ENCODE results near the gene ANO4. TPM values are rescaled to one million over a fixed set of nuclear protein-coding genes. Genes with fewer than 3 reads are reported as not detected.

The ANO4 gene
- total RNA-seq, 3 donors from 2014 or later (not counting 1 experiment from before 2014, with no cell fraction given), result not detected

DNA sequence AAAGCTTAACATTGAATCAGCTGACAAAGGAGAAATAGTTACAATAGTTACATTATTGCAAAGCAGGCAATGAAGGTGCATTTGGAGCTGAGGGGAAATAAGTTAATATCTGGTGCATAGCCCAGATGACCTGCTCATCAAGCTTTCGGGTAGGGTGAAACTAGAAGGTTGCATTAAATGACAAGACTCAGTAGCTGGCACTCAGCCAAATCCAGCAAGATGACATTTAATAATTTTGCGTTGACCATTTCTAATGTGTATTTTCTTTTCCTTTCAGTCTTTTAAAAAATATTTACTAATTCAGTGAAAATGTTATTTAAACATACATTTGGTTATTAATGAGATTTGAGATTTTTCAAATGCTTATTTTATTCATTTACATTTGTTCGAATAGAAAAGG lies 226.9 kb downstream of the ANO4 start:
- intact Hi-C loops (cut with micrococcal nuclease), result no loop called here
- H3K27ac ChIP-seq (ENCODE audit: low read length), result no peak overlapping the region
- ATAC-seq (no peak), DNase-seq (no peak)
- H3K4me1 ChIP-seq (ENCODE audit: control insufficient read depth, insufficient read depth, low read length), result no peaks in the 10 kb centered on the region
- H3K27me3 ChIP-seq (ENCODE audit: control insufficient read depth, insufficient read depth, low read length), result no peaks in the 10 kb centered on the region
- TF ChIP-seq, protein P1, sequence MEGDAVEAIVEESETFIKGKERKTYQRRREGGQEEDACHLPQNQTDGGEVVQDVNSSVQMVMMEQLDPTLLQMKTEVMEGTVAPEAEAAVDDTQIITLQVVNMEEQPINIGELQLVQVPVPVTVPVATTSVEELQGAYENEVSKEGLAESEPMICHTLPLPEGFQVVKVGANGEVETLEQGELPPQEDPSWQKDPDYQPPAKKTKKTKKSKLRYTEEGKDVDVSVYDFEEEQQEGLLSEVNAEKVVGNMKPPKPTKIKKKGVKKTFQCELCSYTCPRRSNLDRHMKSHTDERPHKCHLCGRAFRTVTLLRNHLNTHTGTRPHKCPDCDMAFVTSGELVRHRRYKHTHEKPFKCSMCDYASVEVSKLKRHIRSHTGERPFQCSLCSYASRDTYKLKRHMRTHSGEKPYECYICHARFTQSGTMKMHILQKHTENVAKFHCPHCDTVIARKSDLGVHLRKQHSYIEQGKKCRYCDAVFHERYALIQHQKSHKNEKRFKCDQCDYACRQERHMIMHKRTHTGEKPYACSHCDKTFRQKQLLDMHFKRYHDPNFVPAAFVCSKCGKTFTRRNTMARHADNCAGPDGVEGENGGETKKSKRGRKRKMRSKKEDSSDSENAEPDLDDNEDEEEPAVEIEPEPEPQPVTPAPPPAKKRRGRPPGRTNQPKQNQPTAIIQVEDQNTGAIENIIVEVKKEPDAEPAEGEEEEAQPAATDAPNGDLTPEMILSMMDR (IDR thresholded peaks at IDR 0.05), result no peak
- Mint-ChIP-seq H3K36me3 (no peaks in the 10 kb centered on the region), H3K27ac (no peak overlapping the region), H3K27me3 (ENCODE audit: low read depth in 2 of 2) (no peaks in the 10 kb centered on the region), H3K4me1 (no peaks in the 10 kb centered on the region), H3K9me3 (peaks cover 10 to 11% of the 10 kb centered on the region in 2 donors), H3K4me3 (no peak overlapping the region)
- no peak overlapping the region for H3K4me3 ChIP-seq (ENCODE audit: low read length)
- WGBS (ENCODE audit: insufficient coverage), result 88% methylated on average over 1 of the region's 3 CpGs
- H3K9me3 ChIP-seq (ENCODE audit: control insufficient read depth, insufficient read depth, low read length), result peaks cover 2% of the 10 kb centered on the region
- H3K36me3 ChIP-seq (ENCODE audit: control insufficient read depth, insufficient read depth, low read length), result no peaks in the 10 kb centered on the region

DNA sequence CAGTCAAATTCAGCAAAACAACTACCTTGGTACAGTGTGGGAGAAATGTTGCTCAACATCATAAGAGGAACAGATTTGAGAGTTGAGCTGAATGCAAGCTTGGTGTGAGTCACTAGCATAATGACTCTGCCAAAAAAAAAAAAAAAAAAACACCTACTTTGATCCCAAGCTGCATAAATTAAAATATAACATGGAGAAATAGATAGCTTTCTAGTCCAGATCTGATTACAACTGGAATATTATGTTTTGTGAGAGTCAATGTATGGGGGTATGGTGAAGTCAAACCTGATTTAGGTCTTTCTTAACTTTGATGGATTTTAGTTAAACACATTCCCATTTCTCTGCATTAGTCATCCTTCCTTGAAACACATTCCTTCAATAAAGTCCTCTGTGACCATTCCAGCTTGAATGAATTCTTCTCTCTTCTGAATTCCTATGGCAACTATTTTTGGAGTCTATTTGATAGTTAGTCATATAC lies 227.4 kb downstream of the ANO4 start:
- Histone ChIP-seq H3K36me3 (ENCODE audit: control insufficient read depth, insufficient read depth, low read length) (no peaks in the 10 kb centered on the region), H3K4me1 (ENCODE audit: control insufficient read depth, insufficient read depth, low read length) (no peaks in the 10 kb centered on the region), H3K4me3 (ENCODE audit: low read length) (no peak overlapping the region), H3K9me3 (ENCODE audit: control insufficient read depth, insufficient read depth, low read length) (peaks cover 2% of the 10 kb centered on the region), H3K27ac (ENCODE audit: low read length) (no peak overlapping the region), H3K27me3 (ENCODE audit: control insufficient read depth, insufficient read depth, low read length) (no peaks in the 10 kb centered on the region)
- Mint-ChIP-seq H3K27me3 (ENCODE audit: low read depth in 2 of 2) (no peaks in the 10 kb centered on the region), H3K4me1 (no peaks in the 10 kb centered on the region), H3K4me3 (no peak overlapping the region), H3K9me3 (peaks cover 9 to 13% of the 10 kb centered on the region in 2 donors), H3K27ac (no peak overlapping the region), H3K36me3 (no peaks in the 10 kb centered on the region)
- TF ChIP-seq, protein P1 (IDR thresholded peaks at IDR 0.05), result no peak
- intact Hi-C loops (cut with micrococcal nuclease), result no loop called here
- DNase-seq (no peak), ATAC-seq (no peak)

DNA sequence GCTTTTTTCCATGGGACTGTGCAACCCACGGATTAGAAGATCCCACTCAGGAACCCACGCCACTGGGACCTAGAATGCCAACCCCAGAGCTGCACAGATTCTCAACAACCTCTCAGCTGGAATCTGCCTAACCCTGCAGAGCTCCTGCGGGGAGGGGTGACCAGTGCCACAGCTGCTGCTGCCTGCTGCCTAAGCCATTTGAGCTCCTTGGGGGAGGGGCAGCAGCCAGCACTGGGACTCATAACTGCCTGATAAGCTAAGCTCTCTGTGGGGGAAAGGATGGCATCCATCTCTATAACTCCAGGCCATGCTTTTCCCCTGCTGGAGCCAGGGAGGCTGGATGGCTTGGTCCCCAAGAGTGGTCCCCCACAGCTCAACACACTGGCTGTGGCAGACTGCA lies 232.6 kb downstream of the ANO4 start:
- no peaks in the 10 kb centered on the region for H3K4me1 Mint-ChIP-seq
- no peak overlapping the region for H3K27ac ChIP-seq (ENCODE audit: low read length)
- H3K36me3 Mint-ChIP-seq, result peaks cover 15% of the 10 kb centered on the region
- H3K27me3 ChIP-seq (ENCODE audit: control insufficient read depth, insufficient read depth, low read length), result no peaks in the 10 kb centered on the region
- TF ChIP-seq, protein P1 (IDR thresholded peaks at IDR 0.05), result no peak
- H3K36me3 ChIP-seq (ENCODE audit: control insufficient read depth, insufficient read depth, low read length), result no peaks in the 10 kb centered on the region
- no peak overlapping the region for H3K27ac Mint-ChIP-seq
- ATAC-seq (no peak), DNase-seq (no peak)
- H3K4me1 ChIP-seq (ENCODE audit: control insufficient read depth, insufficient read depth, low read length), result no peaks in the 10 kb centered on the region
- H3K4me3 ChIP-seq (ENCODE audit: low read length), result no peak overlapping the region
- no peak overlapping the region for H3K4me3 Mint-ChIP-seq
- no peaks in the 10 kb centered on the region for H3K27me3 Mint-ChIP-seq (ENCODE audit: low read depth in 2 of 2)
- H3K9me3 Mint-ChIP-seq, result peaks cover 22 to 26% of the 10 kb centered on the region in 2 donors
- 82% methylated on average over 3 of the region's 3 CpGs for WGBS (ENCODE audit: insufficient coverage)
- no peaks in the 10 kb centered on the region for H3K9me3 ChIP-seq (ENCODE audit: control insufficient read depth, insufficient read depth, low read length)
- intact Hi-C loops (cut with micrococcal nuclease), result no loop called here

DNA sequence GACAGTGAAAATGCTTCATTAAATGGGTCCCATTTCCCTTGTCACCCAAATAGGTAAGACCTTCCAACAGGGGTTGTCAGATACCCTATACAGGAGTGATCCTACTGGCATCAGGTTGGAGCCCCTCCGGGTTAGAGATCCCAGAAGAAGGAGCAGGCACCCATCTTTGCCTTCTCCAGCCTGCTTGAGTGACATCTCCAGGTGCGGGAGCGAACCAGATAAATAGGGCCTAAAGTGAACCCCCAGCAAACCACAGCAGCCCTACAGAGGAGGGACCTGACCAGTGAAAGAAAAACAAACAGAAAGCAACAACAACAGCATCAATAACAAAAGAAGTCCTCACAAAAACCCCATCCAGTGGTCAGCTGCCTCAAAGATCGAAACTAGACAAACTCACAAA lies 233.2 kb downstream of the ANO4 start:
- no peak overlapping the region for H3K27ac Mint-ChIP-seq
- no peak overlapping the region for H3K4me3 ChIP-seq (ENCODE audit: low read length)
- H3K27me3 Mint-ChIP-seq (ENCODE audit: low read depth in 2 of 2), result no peaks in the 10 kb centered on the region
- no peak overlapping the region for H3K4me3 Mint-ChIP-seq
- TF ChIP-seq, protein P1 (IDR thresholded peaks at IDR 0.05), result no peak
- peaks cover 21 to 26% of the 10 kb centered on the region in 2 donors for H3K9me3 Mint-ChIP-seq
- H3K36me3 Mint-ChIP-seq, result peaks cover 15% of the 10 kb centered on the region
- DNase-seq, result no peak
- intact Hi-C loops (cut with micrococcal nuclease), result no loop called here
- H3K36me3 ChIP-seq (ENCODE audit: control insufficient read depth, insufficient read depth, low read length), result no peaks in the 10 kb centered on the region
- H3K4me1 Mint-ChIP-seq, result no peaks in the 10 kb centered on the region
- 91% methylated on average over 4 of the region's 4 CpGs for WGBS (ENCODE audit: insufficient coverage)
- H3K27ac ChIP-seq (ENCODE audit: low read length), result no peak overlapping the region
- H3K9me3 ChIP-seq (ENCODE audit: control insufficient read depth, insufficient read depth, low read length), result no peaks in the 10 kb centered on the region
- ATAC-seq, result no peak
- no peaks in the 10 kb centered on the region for H3K27me3 ChIP-seq (ENCODE audit: control insufficient read depth, insufficient read depth, low read length)
- no peaks in the 10 kb centered on the region for H3K4me1 ChIP-seq (ENCODE audit: control insufficient read depth, insufficient read depth, low read length)

All from natural killer cell (primary cell).